Upper lobe of left lung (tissue), 6 donors: ENCODE results near the gene IL21R. TPM values are rescaled to one million over a fixed set of nuclear protein-coding genes. Genes with fewer than 3 reads are reported as not detected.
"Not testable (repeated sequence)": the region's sequence is repeated elsewhere in the genome, so short reads cannot be mapped to it uniquely, and the experiment has no call there.

Source experiments
- ATAC-seq, 2 donors: fragments of 200-7000 bp; cut with Tn5 transposase; one replicate each; pipeline ENCODE4 v1.9.1; 2022; ENCODE audit warnings: mild to moderate bottlenecking in 2 of 2, moderate library complexity in 2 of 2; ENCODE audit not compliant: low FRiP score in 2 of 2
- DNase-seq, 2 donors: peaks; one replicate each; pipeline ENCODE4 v3.0.0-alpha.2; 2019 to 2020
- H3K27ac ChIP-seq, 4 donors: fragments of 200-600 bp; sonication (generic); one replicate each; pipeline ENCODE4 v1.5.1; 2016 to 2019
- H3K27me3 ChIP-seq, 4 donors: fragments of 200-600 bp; sonication (generic); one replicate each; pipeline ENCODE4 v1.5.1; 2017 to 2019
- H3K36me3 ChIP-seq, 4 donors: fragments of 200-600 bp; sonication (generic); one replicate each; pipeline ENCODE4 v1.5.1; 2016 to 2019
- H3K4me1 ChIP-seq, 4 donors: fragments of 200-600 bp; sonication (generic); one replicate each; pipeline ENCODE4 v1.5.1; 2018 to 2019
- H3K4me3 ChIP-seq, 4 donors: fragments of 200-600 bp; sonication (generic); one replicate each; pipeline ENCODE4 v1.5.1; 2017 to 2019; ENCODE audit warnings: mild to moderate bottlenecking in 2 of 4, moderate library complexity in 1 of 4
- H3K9me3 ChIP-seq, 4 donors: fragments of 200-600 bp; sonication (generic); one replicate each; pipeline ENCODE4 v1.5.1; 2018 to 2019
- EP300 ChIP-seq, 4 donors: sonication (generic); formaldehyde crosslinking; IDR thresholded peaks; one replicate each; pipeline ENCODE4 v1.5.1; 2017; ENCODE audit warnings: antibody characterized with exemption in 4 of 4, control low read depth in 2 of 4
- POLR2A ChIP-seq, 4 donors: fragments of 450-650 bp; IDR thresholded peaks; one replicate each; pipeline ENCODE4 v1.5.1; 2016 to 2017; ENCODE audit warnings: antibody characterized with exemption in 4 of 4, mild to moderate bottlenecking in 2 of 4
- POLR2AphosphoS5 ChIP-seq, 2 donors: sonication (generic); formaldehyde crosslinking; IDR thresholded peaks; one replicate each; pipeline ENCODE4 v1.5.1; 2017; ENCODE audit warnings: antibody characterized with exemption in 2 of 2
- WGBS, 2 donors: methylation state at CpG; one replicate each; pipeline ENCODE4 v1.1.5; 2017 to 2018; 5-methylcytosine and 5-hydroxymethylcytosine counted together
- total RNA-seq, 6 donors: library from RNA; depleted of rRNA in 4 of 6; stranded (reverse); fragments of >200 nt in 4 of 6; gene quantifications; one replicate each; pipeline versions ENCODE4 v1.1.0 to v1.2.1, GENCODE V29; 2016 to 2021
- TF ChIP-seq, protein P1 (sequence below), 6 experiments: fragments of 450-650 bp in 4 of 6; fragments of 200-600 bp in 2 of 6; sonication (generic) in 2 of 6; IDR thresholded peaks; one replicate each; pipeline ENCODE4 v1.5.1; 2016 to 2019; ENCODE audit warnings: antibody characterized with exemption in 6 of 6
- donor health status: DM: no; HTN: no; CAD: no; lungs with moderate emphysema.
- donor health status: DM: no; HTN: yes; CAD: no; lungs with severe emphysema.

IL21R gene
- total RNA-seq, 6 donors from 2014 or later = 2.0 to 10.1 (median 3.6) TPM

DNA sequence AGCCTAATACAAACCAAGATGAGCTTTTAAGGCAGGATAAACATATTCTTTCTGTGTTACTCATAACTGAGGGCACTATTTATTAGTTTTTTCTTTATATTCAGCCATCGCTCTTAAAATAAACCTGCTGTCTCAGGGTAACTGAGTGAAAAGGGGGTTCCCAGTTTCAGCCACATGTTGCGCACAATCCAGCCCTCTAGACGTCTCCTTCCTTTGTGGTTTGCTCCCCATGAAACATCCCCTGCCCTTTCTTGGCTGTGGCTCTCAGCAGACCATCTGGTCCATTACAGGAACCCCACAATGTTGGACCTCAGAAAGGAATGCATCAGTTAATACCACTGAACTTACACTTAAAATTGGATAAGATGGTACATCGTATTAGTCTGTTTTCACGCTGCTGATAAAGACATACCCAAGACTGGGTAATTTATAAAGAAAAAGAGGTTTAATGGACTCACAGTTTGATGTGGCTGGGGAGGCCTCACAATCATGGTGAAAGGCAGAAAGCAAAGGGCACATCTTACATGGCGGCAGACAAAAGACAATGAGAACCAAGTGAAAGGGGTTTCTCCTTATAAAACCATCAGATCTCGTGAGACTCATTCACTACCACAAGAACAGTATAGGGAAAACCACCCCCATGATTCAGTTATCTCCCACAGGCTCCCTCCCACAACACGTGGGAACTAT lies 12.6 kb upstream of the IL21R start:
- WGBS, 2 donors = 83 to 85% methylated on average over 8 of the region's 8 CpGs
- H3K27ac ChIP-seq = no peak overlapping the region
- H3K27me3 ChIP-seq = no peaks in the 10 kb centered on the region
- H3K4me1 ChIP-seq = no peaks in the 10 kb centered on the region
- ATAC-seq (no peak), DNase-seq (no peak)
- H3K36me3 ChIP-seq = no peaks in the 10 kb centered on the region
- TF ChIP-seq POLR2A (IDR thresholded peaks at IDR 0.05) = no peak
- peaks cover 3 to 9% (median 7%) of the 10 kb centered on the region in 4 donors for H3K9me3 ChIP-seq
- H3K4me3 ChIP-seq = no peak overlapping the region

GRCh38 chr16:27390151-27390550 lies 11.8 kb upstream of the IL21R start:
- no peak for ATAC-seq

GRCh38 chr16:27392671-27393070 lies 9.3 kb upstream of the IL21R start:
- 69 to 89% methylated on average over 1 of the region's 1 CpG for WGBS, 2 donors
- Histone ChIP-seq H3K27me3 (no peaks in the 10 kb centered on the region), H3K4me1 (no peaks in the 10 kb centered on the region), H3K4me3 (no peak overlapping the region), H3K9me3 (peaks cover 3 to 11% (median 8%) of the 10 kb centered on the region in 4 donors), H3K36me3 (no peaks in the 10 kb centered on the region), H3K27ac (no peak overlapping the region)
- TF ChIP-seq, protein P1, sequence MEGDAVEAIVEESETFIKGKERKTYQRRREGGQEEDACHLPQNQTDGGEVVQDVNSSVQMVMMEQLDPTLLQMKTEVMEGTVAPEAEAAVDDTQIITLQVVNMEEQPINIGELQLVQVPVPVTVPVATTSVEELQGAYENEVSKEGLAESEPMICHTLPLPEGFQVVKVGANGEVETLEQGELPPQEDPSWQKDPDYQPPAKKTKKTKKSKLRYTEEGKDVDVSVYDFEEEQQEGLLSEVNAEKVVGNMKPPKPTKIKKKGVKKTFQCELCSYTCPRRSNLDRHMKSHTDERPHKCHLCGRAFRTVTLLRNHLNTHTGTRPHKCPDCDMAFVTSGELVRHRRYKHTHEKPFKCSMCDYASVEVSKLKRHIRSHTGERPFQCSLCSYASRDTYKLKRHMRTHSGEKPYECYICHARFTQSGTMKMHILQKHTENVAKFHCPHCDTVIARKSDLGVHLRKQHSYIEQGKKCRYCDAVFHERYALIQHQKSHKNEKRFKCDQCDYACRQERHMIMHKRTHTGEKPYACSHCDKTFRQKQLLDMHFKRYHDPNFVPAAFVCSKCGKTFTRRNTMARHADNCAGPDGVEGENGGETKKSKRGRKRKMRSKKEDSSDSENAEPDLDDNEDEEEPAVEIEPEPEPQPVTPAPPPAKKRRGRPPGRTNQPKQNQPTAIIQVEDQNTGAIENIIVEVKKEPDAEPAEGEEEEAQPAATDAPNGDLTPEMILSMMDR (IDR thresholded peaks at IDR 0.05) = no peak
- TF ChIP-seq EP300 (IDR thresholded peaks at IDR 0.05) = no peak
- no peak for TF ChIP-seq POLR2AphosphoS5 (IDR thresholded peaks at IDR 0.05)
- TF ChIP-seq POLR2A (IDR thresholded peaks at IDR 0.05) = no peak
- ATAC-seq = no peak
- no peak for DNase-seq

More at GRCh38 chr16:27390151-27390550, 11.8 kb upstream of the IL21R start:
- Histone ChIP-seq H3K27me3 (no peaks in the 10 kb centered on the region), H3K4me1 (no peaks in the 10 kb centered on the region), H3K27ac (no peak overlapping the region), H3K9me3 (peaks cover 3 to 11% (median 8%) of the 10 kb centered on the region in 4 donors), H3K36me3 (no peaks in the 10 kb centered on the region), H3K4me3 (no peak overlapping the region)
- DNase-seq = no peak
- TF ChIP-seq POLR2AphosphoS5 (IDR thresholded peaks at IDR 0.05) (no peak), POLR2A (IDR thresholded peaks at IDR 0.05) (no peak), EP300 (IDR thresholded peaks at IDR 0.05) (no peak)
- TF ChIP-seq, protein P1 (IDR thresholded peaks at IDR 0.05) = no peak

- no peaks in the 10 kb centered on the region for H3K27me3 ChIP-seq
- H3K4me1 ChIP-seq = peaks cover 0 to 3% (median 0%) of the 10 kb centered on the region in 4 donors
- peaks cover 3 to 11% (median 8%) of the 10 kb centered on the region in 4 donors for H3K9me3 ChIP-seq
- H3K27ac ChIP-seq = no peak overlapping the region
- TF ChIP-seq EP300 (IDR thresholded peaks at IDR 0.05) = no peak
- TF ChIP-seq POLR2A (IDR thresholded peaks at IDR 0.05) = no peak
- no peak for TF ChIP-seq POLR2AphosphoS5 (IDR thresholded peaks at IDR 0.05)
- no peaks in the 10 kb centered on the region for H3K36me3 ChIP-seq
- no peak overlapping the region for H3K4me3 ChIP-seq
- ATAC-seq (no peak), DNase-seq (no peak)
These were observed 7.5 kb upstream of the IL21R start for GRCh38 chr16:27394516-27394915.

GRCh38 chr16:27398341-27398893 lies 3.6 kb upstream of the IL21R start:
- 85% methylated on average over 15 of the region's 15 CpGs for WGBS, 2 donors
- not testable (repeated sequence) for ATAC-seq, H3K4me3 ChIP-seq, H3K9me3 ChIP-seq, H3K27ac ChIP-seq, H3K36me3 ChIP-seq, DNase-seq, H3K27me3 ChIP-seq
- peaks cover 19 to 26% (median 23%) of the 10 kb centered on the region in 4 donors for H3K4me1 ChIP-seq

DNA sequence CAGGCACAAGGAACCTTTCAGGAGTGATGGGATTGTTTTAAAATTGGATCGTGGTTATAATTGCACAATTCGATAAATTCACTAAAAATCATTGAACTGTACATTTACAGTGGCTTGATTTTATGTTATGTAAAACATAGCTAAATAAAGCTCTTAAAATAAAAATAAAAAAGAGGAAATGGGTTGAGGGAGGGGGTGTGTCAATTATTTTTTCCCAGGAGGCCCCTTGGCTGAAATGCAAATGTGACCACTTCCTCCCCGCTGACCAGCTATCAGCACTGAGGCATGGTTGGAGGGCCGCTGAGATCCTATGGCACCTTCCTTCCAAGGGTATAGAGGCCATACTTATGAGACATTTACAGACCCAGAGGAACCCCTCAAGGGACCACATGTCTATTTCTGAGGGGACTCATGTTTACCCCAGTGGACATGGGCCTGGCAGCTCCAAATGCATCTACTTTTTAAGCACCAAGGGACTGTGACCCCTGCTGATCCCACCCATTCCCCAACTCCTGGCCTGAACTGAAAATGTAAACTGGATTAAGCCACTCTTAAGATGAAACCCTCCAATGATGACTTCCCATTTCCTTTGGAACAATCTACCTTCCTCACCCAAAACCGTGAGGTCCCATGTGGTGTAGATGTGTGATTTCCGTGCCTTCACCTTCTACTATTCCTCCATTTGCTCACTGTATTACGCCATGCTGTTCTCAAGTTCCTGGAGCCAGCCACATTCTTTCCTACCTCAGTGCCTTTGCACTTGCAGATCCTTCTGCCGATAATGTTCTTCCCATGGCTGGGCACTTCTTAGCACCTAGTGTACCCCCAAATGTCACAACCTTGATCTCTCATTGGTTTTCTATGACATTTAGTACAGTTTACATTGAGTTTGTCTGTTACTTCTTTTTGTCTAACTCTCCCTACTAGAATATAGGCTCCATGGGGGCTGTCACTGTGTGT lies 2.8 kb upstream of the IL21R start:
- Histone ChIP-seq H3K4me1 (peaks cover 19 to 31% (median 25%) of the 10 kb centered on the region in 4 donors), H3K27me3 (no peaks in the 10 kb centered on the region), H3K27ac (no peak overlapping the region), H3K9me3 (peaks cover 0 to 6% (median 0%) of the 10 kb centered on the region in 4 donors), H3K36me3 (no peaks in the 10 kb centered on the region), H3K4me3 (no peak overlapping the region)
- no peak for ATAC-seq
- TF ChIP-seq EP300 (IDR thresholded peaks at IDR 0.05) (no peak), POLR2A (IDR thresholded peaks at IDR 0.05) (no peak)
- WGBS, 2 donors = 74 to 79% methylated on average over 8 of the region's 8 CpGs
- no peak for DNase-seq
